Measurements from ENCODE around the gene MBD2. TPM values are rescaled to one million over a fixed set of nuclear protein-coding genes. Genes with fewer than 3 reads are reported as not detected.

Gene MBD2
- total RNA-seq, 1 experiment from 2014 or later = 53.3 TPM

- ATAC-seq = no peak
Measured at GRCh38 chr18:54163453-54163852, 61.0 kb downstream of the MBD2 start.

DNA sequence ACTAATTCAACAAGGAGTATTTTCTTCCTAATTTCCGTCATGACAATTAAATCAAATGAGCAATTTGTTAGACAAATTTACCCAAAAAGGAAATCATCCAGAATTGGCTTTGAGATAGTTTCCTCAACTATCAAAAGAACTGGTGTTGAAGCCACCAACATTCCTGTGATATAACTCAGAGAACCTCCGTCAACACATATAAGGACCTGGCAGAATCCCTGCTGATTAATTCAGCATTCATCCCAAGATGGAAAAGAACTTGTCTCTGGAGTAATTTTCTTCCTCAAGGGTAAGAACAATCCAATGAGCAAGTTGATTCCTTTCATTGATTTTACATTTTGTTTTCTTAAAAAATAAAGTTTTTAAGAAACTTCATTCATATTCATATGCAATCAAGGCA lies 62.0 kb downstream of the MBD2 start:
- in situ Hi-C loops (cut with HindIII; ENCODE audit: low pct_unique_long_range_greater_than_20kb, low sequenced_read_pairs) = no loop called here
- H3K9me3 ChIP-seq (ENCODE audit: control insufficient read depth, insufficient read depth, low read depth, low read length) = no peaks in the 10 kb centered on the region
- ATAC-seq = no peak
- no peaks in the 10 kb centered on the region for H3K4me1 ChIP-seq (ENCODE audit: control insufficient read depth, insufficient read depth, low read length)
- H3K36me3 ChIP-seq (ENCODE audit: control insufficient read depth, insufficient read depth, low read length) = no peaks in the 10 kb centered on the region; the same call in 1 of the 2 replicates
- intact Hi-C loops (cut with micrococcal nuclease; ENCODE audit: unreplicated experiment) = no loop called here
- H3K27me3 ChIP-seq (ENCODE audit: control insufficient read depth, insufficient read depth, low read length) = no peaks in the 10 kb centered on the region
- H3K27ac ChIP-seq (ENCODE audit: low read length) = no peak overlapping the region
- no peak overlapping the region for H3K4me3 ChIP-seq (ENCODE audit: low read depth in 2 of 2, low read length in 2 of 2)
- CTCF ChIA-PET = no interaction called here
- no TSS peak for BruUV-seq (replicated peaks)
- no peak for DNase-seq (ENCODE audit: low read depth, low spot score)
- TF ChIP-seq, protein P1, sequence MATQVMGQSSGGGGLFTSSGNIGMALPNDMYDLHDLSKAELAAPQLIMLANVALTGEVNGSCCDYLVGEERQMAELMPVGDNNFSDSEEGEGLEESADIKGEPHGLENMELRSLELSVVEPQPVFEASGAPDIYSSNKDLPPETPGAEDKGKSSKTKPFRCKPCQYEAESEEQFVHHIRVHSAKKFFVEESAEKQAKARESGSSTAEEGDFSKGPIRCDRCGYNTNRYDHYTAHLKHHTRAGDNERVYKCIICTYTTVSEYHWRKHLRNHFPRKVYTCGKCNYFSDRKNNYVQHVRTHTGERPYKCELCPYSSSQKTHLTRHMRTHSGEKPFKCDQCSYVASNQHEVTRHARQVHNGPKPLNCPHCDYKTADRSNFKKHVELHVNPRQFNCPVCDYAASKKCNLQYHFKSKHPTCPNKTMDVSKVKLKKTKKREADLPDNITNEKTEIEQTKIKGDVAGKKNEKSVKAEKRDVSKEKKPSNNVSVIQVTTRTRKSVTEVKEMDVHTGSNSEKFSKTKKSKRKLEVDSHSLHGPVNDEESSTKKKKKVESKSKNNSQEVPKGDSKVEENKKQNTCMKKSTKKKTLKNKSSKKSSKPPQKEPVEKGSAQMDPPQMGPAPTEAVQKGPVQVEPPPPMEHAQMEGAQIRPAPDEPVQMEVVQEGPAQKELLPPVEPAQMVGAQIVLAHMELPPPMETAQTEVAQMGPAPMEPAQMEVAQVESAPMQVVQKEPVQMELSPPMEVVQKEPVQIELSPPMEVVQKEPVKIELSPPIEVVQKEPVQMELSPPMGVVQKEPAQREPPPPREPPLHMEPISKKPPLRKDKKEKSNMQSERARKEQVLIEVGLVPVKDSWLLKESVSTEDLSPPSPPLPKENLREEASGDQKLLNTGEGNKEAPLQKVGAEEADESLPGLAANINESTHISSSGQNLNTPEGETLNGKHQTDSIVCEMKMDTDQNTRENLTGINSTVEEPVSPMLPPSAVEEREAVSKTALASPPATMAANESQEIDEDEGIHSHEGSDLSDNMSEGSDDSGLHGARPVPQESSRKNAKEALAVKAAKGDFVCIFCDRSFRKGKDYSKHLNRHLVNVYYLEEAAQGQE (IDR thresholded peaks at IDR 0.05; ENCODE audit: insufficient read depth in 1 of 2, low read depth in 2 of 2, low read length in 1 of 2) = no peak
- POLR2A ChIA-PET = no interaction called here

More at GRCh38 chr18:54163453-54163852, 61.0 kb downstream of the MBD2 start:
- H3K27ac ChIP-seq (ENCODE audit: low read length) = no peak overlapping the region
- TF ChIP-seq CTCF (IDR thresholded peaks at IDR 0.05) = no peak
- no peak for TF ChIP-seq SIN3A (IDR thresholded peaks at IDR 0.05; ENCODE audit: borderline replicate concordance, insufficient read depth, low read depth, low read length)
- no peak for TF ChIP-seq TCF7L2 (IDR thresholded peaks at IDR 0.05; ENCODE audit: low read depth, low read length)
- H3K9me3 ChIP-seq (ENCODE audit: control insufficient read depth, insufficient read depth, low read depth, low read length) = no peaks in the 10 kb centered on the region
- no peak overlapping the region for H3K4me3 ChIP-seq (ENCODE audit: low read depth in 2 of 2, low read length in 2 of 2)
- ChIA-PET CTCF (no interaction called here), POLR2A (no interaction called here)
- in situ Hi-C loops (cut with HindIII; ENCODE audit: low pct_unique_long_range_greater_than_20kb, low sequenced_read_pairs) = no loop called here
- DNase-seq (ENCODE audit: low read depth, low spot score) = no peak
- no peaks in the 10 kb centered on the region for H3K27me3 ChIP-seq (ENCODE audit: control insufficient read depth, insufficient read depth, low read length)
- no peaks in the 10 kb centered on the region; the same call in 1 of the 2 replicates for H3K36me3 ChIP-seq (ENCODE audit: control insufficient read depth, insufficient read depth, low read length)
- intact Hi-C loops (cut with micrococcal nuclease; ENCODE audit: unreplicated experiment) = no loop called here
- BruUV-seq (replicated peaks) = no TSS peak
- no peaks in the 10 kb centered on the region for H3K4me1 ChIP-seq (ENCODE audit: control insufficient read depth, insufficient read depth, low read length)

DNA sequence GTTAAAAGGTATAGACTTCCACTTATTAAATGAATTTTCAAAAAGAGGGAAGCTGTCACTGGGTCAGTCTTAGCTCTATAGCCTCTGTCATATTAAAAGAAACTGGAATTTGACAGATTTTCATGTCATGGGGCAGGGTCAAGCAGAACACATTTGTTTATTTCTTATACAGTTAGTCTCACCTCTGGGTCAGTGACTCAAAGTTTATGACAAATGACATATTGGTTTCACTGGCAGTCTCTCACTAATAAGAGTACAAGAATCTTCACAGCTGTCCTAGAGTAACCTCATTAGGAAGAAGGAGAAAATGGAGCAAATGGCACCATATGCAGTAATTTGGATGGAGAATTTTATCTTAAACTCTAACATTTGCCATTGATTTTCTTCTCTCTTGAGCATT lies 63.2 kb downstream of the MBD2 start:
- H3K36me3 ChIP-seq (ENCODE audit: control insufficient read depth, insufficient read depth, low read length) = no peaks in the 10 kb centered on the region; the same call in 1 of the 2 replicates
- DNase-seq (ENCODE audit: low read depth, low spot score) (no peak), ATAC-seq (no peak)
- H3K9me3 ChIP-seq (ENCODE audit: control insufficient read depth, insufficient read depth, low read depth, low read length) = no peaks in the 10 kb centered on the region
- ChIA-PET POLR2A (no interaction called here), CTCF (no interaction called here)
- H3K4me1 ChIP-seq (ENCODE audit: control insufficient read depth, insufficient read depth, low read length) = no peaks in the 10 kb centered on the region
- no peak overlapping the region for H3K27ac ChIP-seq (ENCODE audit: low read length)
- in situ Hi-C loops (cut with HindIII; ENCODE audit: low pct_unique_long_range_greater_than_20kb, low sequenced_read_pairs) (no loop called here), intact Hi-C loops (cut with micrococcal nuclease; ENCODE audit: unreplicated experiment) (no loop called here)
- BruUV-seq (replicated peaks) = no TSS peak
- no peak for TF ChIP-seq CTCF (IDR thresholded peaks at IDR 0.05)
- TF ChIP-seq, protein P1 (IDR thresholded peaks at IDR 0.05; ENCODE audit: insufficient read depth in 1 of 2, low read depth in 2 of 2, low read length in 1 of 2) = no peak
- TF ChIP-seq SIN3A (IDR thresholded peaks at IDR 0.05; ENCODE audit: borderline replicate concordance, insufficient read depth, low read depth, low read length) = no peak
- no peak for TF ChIP-seq POLR2AphosphoS5 (IDR thresholded peaks at IDR 0.05; ENCODE audit: low read depth, low read length)
- no peak for TF ChIP-seq TCF7L2 (IDR thresholded peaks at IDR 0.05; ENCODE audit: low read depth, low read length)
- no peak overlapping the region for H3K4me3 ChIP-seq (ENCODE audit: low read depth in 2 of 2, low read length in 2 of 2)
- no peaks in the 10 kb centered on the region for H3K27me3 ChIP-seq (ENCODE audit: control insufficient read depth, insufficient read depth, low read length)
